Measurements from ENCODE around the gene ACBD6.

DNA sequence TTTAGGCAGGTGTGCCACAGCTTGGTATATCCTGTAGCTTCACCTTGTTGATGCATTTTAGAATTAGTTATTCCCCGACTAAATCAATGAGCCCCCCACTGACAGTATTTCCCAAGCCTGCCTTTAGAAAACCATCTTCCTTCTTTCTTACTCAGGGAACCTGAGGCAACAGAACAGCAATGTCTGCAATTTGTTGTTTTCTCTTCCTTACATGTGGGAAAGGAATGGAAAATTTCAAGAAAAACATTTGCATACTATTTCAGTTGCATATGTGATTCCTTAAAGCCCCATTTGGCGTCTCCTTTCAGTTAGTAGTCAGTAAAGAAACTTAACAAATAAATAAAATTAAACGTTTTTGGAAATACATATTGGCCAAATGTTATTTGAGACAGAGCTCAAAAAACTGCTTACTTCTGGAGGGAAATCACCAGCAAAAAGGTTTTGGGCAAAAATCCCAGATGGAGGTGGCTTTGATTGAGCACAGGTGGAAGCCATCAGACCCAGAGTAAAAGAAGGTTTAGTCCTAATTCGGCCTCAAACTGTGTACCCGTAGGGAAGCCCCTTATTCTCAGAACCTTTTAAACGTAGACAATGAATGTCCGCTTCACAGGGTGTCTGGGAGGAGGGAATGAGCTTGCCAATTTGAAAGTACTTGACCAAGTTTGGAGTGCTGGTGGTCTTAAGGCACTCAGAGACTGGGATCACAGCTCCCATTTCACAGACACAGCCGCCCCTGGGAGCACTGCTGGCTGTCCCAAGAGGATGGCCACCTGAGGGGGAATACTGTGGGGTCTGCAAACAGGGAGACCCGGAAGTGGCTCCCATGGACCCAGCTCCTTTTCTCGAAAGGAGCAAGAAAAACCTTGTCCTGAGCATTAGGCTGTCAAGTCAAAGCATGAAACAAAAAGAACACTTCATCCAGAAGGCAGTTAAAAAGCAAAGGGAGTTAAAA, 263.0 kb downstream of the ACBD6 start:
- TF ChIP-seq, protein P1, sequence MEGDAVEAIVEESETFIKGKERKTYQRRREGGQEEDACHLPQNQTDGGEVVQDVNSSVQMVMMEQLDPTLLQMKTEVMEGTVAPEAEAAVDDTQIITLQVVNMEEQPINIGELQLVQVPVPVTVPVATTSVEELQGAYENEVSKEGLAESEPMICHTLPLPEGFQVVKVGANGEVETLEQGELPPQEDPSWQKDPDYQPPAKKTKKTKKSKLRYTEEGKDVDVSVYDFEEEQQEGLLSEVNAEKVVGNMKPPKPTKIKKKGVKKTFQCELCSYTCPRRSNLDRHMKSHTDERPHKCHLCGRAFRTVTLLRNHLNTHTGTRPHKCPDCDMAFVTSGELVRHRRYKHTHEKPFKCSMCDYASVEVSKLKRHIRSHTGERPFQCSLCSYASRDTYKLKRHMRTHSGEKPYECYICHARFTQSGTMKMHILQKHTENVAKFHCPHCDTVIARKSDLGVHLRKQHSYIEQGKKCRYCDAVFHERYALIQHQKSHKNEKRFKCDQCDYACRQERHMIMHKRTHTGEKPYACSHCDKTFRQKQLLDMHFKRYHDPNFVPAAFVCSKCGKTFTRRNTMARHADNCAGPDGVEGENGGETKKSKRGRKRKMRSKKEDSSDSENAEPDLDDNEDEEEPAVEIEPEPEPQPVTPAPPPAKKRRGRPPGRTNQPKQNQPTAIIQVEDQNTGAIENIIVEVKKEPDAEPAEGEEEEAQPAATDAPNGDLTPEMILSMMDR (IDR thresholded peaks at IDR 0.05; ENCODE audit: insufficient read depth, low read depth, low read length): no peak
- TF ChIP-seq EZH2 (IDR thresholded peaks at IDR 0.05; ENCODE audit: insufficient read depth, low read length): no peak

Measured in astrocyte (in vitro differentiated cells and primary cell).